ENCODE measurements around the gene DEFB115.
"Not testable (repeated sequence)": the region's sequence is repeated elsewhere in the genome, so short reads cannot be mapped to it uniquely, and the experiment has no call there.

Gene DEFB115

GRCh38 chr20:31278178-31278577, 20.7 kb downstream of the DEFB115 start:
- H3K4me3 ChIP-seq (ENCODE audit: low read depth, low read length), result no peak overlapping the region
- no peak for TF ChIP-seq CTCF (IDR thresholded peaks at IDR 0.05; ENCODE audit: low read depth, low read length, missing control alignments)
- DNase-seq (ENCODE audit: low read depth), result no peak

DNA sequence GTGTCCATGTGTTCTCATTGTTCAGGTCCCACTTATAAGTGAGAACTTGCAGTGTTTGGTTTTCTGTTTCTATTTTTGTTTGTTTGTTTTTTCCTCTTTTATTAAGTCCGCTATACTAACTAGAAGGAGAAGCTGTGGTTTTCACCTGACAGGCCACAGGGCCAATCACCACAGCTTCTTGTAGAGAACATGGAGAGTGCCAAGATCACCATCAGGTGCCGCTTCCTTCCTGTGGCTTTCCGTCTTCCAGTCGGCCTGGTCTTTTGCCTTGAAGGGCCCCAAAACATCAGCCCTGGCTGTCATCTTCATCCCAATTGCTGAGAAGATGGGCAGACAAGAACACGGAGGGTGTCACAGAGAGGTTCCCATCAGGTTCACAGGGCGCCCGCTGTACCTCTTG, 27.5 kb downstream of the DEFB115 start:
- not testable (repeated sequence) for DNase-seq (ENCODE audit: low read depth); H3K4me3 ChIP-seq (ENCODE audit: low read depth, low read length)

DNA sequence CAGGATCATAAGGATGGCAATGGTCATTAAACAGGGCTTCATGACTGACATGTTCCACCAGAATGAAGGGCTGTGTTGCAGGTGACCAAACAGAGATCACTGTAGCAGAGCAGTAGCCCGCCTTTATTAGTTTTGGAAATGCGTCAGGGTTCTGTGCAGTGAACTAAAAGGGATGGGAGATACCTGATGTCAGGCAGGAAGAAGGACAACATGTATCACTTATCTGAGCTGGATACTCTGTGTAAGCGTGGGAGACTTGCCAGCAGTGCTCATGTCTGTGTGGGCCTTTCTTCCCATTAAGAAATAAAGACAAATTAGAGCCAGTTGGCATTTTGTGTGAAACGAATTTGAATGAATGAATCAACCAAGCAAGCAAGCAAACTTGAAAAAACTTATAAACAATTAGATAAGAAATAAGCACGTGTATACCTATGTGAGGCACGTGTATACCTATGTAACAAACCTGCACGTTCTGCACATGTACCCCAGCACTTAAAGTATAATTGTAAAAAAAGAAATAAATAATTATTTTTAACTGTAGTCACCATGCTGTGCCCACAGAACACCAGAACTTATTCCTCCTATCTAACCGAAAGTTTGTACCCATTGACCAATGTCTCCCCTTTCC, 51.2 kb downstream of the DEFB115 start, which contains the start of gene DEFB116:
Gene DEFB116 (minus strand): TSS at position 51 of the 628 bp plus-strand sequence. CDS start 0 bp downstream, at position 51.
- TF ChIP-seq CTCF (IDR thresholded peaks at IDR 0.05; ENCODE audit: low read depth, low read length, missing control alignments), result no peak
- H3K4me3 ChIP-seq (ENCODE audit: low read depth, low read length), result no peak within 1 kb of the TSS
- DNase-seq (ENCODE audit: low read depth), result no peak
